ENCODE results near the gene UBB.

DNA sequence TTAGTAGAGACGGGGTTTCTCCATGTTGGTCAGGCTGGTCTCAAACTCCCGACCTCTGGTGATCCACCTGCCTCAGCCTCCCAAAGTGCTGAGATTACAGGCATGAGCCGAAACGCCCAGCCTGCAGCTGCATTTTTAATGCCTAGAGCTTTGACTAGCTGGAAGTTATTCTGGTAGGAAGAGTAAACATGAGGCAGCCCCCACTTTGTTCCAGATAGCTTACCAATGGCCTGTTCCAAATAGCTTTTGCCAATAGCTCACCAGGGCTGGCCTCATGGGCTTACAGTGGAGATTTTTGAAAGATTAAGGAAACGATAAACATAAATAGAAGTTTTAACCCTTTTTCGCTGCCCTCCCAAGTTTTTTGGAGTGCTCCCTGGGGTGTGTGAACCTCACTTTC lies 44.3 kb downstream of the UBB start:
- TF ChIP-seq, protein P1, sequence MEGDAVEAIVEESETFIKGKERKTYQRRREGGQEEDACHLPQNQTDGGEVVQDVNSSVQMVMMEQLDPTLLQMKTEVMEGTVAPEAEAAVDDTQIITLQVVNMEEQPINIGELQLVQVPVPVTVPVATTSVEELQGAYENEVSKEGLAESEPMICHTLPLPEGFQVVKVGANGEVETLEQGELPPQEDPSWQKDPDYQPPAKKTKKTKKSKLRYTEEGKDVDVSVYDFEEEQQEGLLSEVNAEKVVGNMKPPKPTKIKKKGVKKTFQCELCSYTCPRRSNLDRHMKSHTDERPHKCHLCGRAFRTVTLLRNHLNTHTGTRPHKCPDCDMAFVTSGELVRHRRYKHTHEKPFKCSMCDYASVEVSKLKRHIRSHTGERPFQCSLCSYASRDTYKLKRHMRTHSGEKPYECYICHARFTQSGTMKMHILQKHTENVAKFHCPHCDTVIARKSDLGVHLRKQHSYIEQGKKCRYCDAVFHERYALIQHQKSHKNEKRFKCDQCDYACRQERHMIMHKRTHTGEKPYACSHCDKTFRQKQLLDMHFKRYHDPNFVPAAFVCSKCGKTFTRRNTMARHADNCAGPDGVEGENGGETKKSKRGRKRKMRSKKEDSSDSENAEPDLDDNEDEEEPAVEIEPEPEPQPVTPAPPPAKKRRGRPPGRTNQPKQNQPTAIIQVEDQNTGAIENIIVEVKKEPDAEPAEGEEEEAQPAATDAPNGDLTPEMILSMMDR (conservative IDR thresholded peaks at IDR 0.05) = no peak
- no peak for TF ChIP-seq ZFX (IDR thresholded peaks at IDR 0.05)
